ENCODE data around the gene RPL29.

Gene RPL29

GRCh38 chr3:51950899-51951298 is 44.8 kb downstream of the RPL29 start:
- DNase-seq (ENCODE audit: low read depth), result no peak
- no peak for TF ChIP-seq CTCF (IDR thresholded peaks at IDR 0.05; ENCODE audit: insufficient read depth, low read depth, low read length, missing control alignments)
- no peak overlapping the region for H3K4me3 ChIP-seq (ENCODE audit: low read depth, low read length)

- no peak for DNase-seq (ENCODE audit: low read depth)
- TF ChIP-seq CTCF (IDR thresholded peaks at IDR 0.05; ENCODE audit: insufficient read depth, low read depth, low read length, missing control alignments), result no peak
- no peak overlapping the region for H3K4me3 ChIP-seq (ENCODE audit: low read depth, low read length)
These were observed 46.6 kb downstream of the RPL29 start for GRCh38 chr3:51949121-51949520.

- H3K4me3 ChIP-seq (ENCODE audit: low read depth, low read length), result no peak overlapping the region
- no peak for DNase-seq (ENCODE audit: low read depth)
- TF ChIP-seq CTCF (IDR thresholded peaks at IDR 0.05; ENCODE audit: insufficient read depth, low read depth, low read length, missing control alignments), result no peak
These were observed 47.6 kb downstream of the RPL29 start for GRCh38 chr3:51948016-51948580.

- no peak overlapping the region for H3K4me3 ChIP-seq (ENCODE audit: low read depth, low read length)
- no peak for TF ChIP-seq CTCF (IDR thresholded peaks at IDR 0.05; ENCODE audit: insufficient read depth, low read depth, low read length, missing control alignments)
These were observed 48.3 kb downstream of the RPL29 start for GRCh38 chr3:51947215-51947900.

GRCh38 chr3:51946796-51947195 is 48.9 kb downstream of the RPL29 start:
- DNase-seq (ENCODE audit: low read depth), result no peak
- TF ChIP-seq CTCF (IDR thresholded peaks at IDR 0.05; ENCODE audit: insufficient read depth, low read depth, low read length, missing control alignments), result no peak
- H3K4me3 ChIP-seq (ENCODE audit: low read depth, low read length), result no peak overlapping the region

More at GRCh38 chr3:51947215-51947900, 48.3 kb downstream of the RPL29 start:
- no peak for DNase-seq (ENCODE audit: low read depth)

- no peak for DNase-seq (ENCODE audit: low read depth)
- no peak overlapping the region for H3K4me3 ChIP-seq (ENCODE audit: low read depth, low read length)
- no peak for TF ChIP-seq CTCF (IDR thresholded peaks at IDR 0.05; ENCODE audit: insufficient read depth, low read depth, low read length, missing control alignments)
These were observed 49.6 kb downstream of the RPL29 start for GRCh38 chr3:51945926-51946705.

All from GM12865 (cell line).